GM19240 (cell line): ENCODE measurements around the gene IFITM1.
"Not testable (repeated sequence)": the region's sequence is repeated elsewhere in the genome, so short reads cannot be mapped to it uniquely, and the experiment has no call there.

ENCODE experiments used
- DNase-seq: peaks from one replicate; pipeline ENCODE4 v3.0.0; 2011; ENCODE audit warnings: low spot score; ENCODE audit not compliant: insufficient read length

Gene IFITM1

DNA sequence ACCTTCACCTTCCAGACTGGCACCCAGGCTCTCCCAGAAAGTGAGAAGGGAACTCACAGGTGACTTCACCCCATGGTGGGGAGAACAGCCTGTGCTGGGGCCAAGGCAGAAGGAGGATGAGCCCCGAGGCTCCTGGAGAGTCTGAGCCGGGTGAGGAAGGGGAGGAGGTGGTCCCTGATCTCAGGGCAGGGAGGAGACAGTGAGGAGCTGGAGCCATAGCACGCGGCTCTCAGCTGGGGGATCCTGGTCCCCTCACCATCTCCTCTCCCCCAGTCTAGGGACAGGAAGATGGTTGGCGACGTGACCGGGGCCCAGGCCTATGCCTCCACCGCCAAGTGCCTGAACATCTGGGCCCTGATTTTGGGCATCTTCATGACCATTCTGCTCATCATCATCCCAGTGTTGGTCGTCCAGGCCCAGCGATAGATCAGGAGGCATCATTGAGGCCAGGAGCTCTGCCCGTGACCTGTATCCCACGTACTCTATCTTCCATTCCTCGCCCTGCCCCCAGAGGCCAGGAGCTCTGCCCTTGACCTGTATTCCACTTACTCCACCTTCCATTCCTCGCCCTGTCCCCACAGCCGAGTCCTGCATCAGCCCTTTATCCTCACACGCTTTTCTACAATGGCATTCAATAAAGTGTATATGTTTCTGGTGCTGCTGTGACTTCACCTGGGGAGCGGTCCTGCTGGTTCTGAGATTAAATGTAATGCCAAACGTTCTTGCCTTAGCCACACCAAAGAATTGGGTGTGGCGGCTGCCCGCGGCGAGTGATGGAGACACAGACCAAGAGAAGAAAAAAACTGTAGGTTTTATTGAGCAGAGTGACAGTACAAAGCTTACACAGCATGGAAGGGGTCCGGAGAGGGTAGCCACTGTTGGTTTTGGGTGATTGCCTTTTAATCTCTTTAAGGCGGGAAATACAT is 4.8 kb upstream of the IFITM1 start:
- not testable (repeated sequence) for DNase-seq

GRCh38 chr11:309979-310572 is 3.8 kb upstream of the IFITM1 start:
- DNase-seq: not testable (repeated sequence)

GRCh38 chr11:311013-311748 is 2.7 kb upstream of the IFITM1 start:
- DNase-seq: not testable (repeated sequence)

DNA sequence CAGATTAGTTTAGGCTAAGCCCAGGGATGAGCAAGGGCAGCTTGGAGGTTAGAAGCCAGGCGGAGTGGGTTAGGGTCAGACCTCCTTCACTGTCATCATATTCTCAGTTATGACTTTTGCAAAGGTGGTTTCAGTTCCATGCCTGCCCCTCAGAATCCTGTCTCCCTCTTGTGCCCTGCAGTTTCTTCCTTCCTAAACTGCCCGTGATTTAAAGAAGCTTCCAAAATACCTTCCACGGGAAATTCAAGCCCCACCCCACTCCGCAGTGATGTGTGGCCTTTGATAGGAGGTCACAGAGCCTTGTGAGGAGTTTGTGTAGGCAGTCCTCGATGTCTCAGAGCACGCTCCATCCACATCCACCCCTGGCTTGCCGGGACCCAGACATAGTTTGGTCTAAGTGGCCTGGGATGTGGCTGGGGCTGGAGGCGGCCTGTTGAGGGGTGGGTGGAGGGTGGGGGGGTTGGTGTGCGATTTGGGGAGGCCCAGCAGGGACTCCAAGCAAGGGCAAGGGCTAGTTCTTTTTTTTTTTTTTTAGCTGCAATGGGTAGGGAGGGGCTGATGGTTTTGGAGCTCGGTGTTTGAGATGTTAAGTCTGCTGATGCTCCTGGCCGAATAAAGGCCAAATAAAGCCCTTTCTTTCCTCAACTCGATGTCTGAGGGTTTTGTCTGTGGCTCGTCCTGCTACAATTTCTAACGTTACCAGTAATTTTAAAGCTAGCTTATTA is 1.6 kb upstream of the IFITM1 start:
- no peak for DNase-seq

DNA sequence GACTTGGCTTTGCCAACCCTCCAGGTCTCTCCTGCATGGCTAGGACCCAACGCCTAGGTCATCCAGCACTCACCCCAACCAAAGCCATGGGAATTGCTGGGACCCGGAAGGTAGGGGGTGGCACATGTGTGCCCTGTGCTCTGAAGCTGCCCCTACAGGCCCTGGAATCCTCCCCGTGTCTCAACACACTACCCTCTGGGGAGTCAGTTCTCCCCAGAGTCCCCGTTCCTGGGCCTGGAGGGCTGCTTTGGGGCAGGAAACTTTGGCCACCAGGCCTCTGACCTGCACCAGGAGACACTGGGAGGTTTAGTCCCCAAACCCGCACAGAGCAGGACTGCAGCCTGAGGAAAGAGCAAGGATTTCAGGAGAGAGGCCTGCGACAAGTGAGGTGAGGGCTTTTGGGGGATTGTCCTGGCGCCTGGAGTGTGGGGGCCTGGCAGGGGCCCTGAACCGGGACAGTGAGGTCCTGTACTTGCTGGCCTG is 495 bp upstream of the IFITM1 start:
- no peak for DNase-seq

GRCh38 chr11:314554-314875 is 675 bp downstream of the IFITM1 start:
- DNase-seq: not testable (repeated sequence)

GRCh38 chr11:315051-315481 is 1.2 kb downstream of the IFITM1 start:
- no peak for DNase-seq

DNA sequence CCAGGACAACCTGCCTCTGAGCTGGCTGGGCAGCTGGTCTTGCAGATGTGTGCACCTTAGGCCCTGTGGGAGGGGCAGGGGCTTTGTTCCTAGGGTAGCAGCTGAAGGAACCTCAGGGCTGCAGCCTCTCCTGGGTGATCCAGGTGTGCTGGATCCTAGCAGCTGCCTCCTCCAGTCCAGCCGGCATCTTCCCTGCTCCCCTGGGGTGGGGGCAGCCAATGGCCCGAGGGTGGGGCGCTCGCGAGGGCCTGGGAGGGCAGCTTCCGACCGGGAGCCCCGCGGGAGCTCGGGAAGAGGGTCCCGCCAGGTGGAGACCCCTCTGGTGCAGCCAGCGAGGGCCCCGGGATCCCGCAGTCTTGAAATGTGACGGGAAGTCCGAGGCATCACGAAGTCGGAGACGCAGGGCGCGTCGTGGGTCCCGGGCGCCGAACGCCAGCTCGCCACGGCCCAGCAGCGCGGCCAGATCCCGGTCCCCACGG is 1.7 kb downstream of the IFITM1 start:
- no peak for DNase-seq

DNA sequence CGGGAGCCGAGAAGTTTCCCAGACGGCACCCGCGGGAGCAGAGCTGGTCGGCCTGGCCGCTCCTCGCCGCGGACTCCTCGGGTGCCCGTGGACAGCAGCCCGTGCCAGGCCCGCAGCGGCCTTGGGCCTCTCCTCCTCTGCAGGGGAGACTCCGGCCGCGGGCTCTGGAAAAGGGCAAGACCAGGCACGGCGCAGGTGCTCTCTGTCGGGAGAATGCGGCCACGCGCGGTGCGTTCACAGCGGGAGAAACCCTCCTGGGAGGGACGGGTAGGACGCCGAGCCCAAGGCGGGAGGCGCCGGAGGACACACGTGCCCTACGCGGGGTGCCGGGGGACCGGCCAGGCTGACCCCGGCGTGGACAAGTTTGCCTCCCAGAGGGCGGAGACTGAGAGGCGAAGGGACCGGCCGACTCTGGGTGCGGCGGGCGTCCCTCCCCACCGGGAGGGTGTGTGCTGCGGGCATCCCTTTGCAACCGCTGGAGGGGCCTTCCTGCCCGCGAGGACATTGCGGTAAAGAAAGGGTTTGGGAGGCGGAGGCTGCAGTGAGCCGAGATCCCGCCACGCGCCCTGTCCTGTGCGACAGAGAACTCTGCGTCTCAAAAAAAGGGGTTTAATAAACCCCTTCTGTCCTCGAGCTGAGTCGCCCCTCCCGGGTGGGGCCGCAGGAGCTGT is 2.3 kb downstream of the IFITM1 start:
- DNase-seq: no peak

GRCh38 chr11:316891-317301 is 3.1 kb downstream of the IFITM1 start:
- DNase-seq: no peak

- DNase-seq: not testable (repeated sequence)
Measured at GRCh38 chr11:317668-318404, 4.0 kb downstream of the IFITM1 start.

DNA sequence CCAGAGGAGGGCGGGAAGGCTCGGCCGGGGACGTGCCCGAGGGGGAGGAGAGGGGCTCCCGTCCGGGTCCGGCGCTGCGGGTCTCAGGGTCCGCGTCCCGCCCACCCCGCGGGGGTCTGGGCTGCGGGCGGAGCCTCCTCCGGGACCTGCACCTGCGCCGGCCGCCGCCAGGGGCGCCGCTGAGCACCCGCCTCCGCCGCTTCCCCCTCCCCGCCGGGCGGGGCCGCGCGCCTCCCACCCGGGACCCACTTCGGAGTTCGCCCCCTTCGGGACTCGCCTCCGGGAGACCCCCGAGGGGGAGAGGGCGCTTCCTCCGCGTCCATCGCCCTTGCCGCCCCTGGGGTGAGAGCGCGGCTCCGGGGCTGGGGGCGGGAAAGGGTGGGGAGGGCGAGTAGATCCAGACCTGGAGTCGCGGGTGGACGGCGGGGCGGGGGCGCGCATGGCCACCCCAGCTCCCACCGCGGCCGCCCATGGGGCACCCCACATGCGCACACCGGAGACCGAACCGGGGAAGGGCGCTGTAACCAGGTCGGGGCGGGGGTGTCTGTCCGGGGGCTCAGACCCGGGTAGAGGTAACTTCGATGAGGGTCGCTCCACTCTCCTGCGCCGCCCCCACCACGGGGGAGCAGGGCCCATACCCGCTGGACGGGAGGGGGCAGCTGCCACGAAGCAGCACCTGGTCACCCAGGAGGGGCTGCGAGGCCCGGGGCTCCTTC is 4.7 kb downstream of the IFITM1 start:
- DNase-seq: not testable (repeated sequence)

DNA sequence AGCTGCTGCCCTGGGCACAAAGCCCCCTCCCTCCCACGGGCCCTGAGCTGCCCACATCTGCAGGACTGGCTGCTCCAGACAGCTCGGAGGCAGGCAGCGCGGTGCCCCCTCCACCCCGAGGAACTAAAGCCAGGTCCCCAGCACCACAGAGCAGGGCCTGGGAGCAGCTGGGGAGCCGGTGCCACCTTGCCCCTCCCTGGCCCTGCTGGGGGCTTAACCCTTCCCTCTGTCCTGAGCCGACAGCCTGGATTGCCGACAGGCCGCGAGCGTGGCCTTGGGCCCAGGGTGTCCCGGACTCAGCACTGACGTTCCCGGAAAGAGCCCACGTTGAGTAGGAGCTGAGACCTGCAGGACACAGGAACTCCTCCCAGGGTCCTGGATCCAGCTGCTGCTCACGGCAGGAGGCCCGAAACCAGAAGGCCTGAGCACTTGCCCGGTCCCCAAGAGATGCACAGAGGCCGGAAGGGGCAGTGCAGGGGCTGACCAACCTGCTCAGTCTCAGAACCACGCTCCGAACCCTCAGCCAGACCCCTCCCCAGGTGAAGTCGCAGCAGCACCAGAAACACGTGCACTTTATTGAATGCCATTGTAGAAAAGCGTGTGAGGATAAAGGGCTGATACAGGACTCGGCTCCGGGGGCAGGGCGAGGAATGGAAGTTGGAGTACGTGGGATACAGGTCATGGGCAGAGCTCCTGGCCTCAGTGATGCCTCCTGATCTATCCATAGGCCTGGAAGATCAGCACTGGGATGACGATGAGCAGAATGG is 5.5 kb downstream of the IFITM1 start:
- not testable (repeated sequence) for DNase-seq

- DNase-seq: not testable (repeated sequence)
Measured at GRCh38 chr11:319888-320273, 6.0 kb downstream of the IFITM1 start.

DNA sequence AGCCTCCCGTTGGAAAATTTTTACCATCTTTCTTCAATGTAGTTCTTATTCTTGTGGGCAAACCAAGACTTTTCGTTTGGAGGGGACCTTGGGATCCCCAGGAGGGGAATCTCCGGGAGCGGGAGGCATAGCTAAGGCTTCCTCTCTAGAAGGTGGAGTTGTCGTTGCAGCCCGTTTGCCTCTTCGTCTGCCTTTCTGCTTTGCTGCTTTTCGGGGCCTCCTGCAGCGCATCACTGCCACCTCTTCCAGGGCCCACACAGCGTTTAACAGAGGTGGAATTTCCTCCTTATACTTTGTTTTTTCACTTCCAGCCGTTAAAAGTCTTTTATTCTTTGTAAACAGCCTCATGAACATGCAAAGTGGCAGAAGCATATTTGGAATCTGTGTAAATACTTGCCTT is 10.3 kb downstream of the IFITM1 start:
- DNase-seq: no peak

DNA sequence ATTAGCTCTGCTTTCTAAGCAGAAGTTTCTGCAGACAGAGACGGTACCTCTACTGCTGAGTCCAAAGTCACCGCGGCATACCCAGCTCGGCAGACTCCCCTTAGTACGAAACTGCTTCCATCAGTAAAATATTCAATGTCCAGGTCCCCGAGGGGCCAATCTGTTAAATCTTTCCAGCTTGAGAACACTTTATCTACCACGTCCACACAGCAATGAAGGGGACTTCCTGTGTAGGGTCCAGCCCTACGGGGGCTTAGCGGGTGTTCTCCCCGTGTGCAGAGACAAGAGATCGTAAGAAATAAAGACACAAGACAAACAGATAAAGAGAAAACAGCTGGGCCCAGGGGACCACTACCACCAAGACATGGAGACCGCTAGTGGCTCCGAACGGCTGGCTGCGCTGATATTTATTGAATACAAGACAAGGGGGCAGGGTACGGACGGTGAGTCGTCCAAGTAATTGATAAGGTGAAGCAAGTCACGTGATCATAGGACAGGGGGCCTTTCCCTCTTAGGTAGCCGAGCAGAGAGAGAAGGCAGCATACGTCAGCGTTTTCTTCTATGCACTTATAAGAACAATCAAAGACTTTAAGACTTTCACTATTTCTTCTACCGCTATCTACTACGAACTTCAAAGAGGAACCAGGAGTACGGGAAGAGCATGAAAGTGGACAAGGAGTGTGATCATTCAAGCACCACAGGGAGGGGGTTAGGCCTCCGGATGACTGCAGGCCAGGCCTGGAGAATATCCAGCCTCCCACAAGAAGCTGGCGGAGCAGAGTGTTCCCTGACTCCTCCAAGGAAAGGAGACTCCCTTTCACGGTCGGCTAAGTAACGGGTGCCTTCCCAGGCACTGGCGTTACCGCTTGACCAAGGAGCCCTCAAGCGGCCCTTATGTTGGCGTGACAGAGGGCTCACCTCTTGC is 11.0 kb downstream of the IFITM1 start:
- DNase-seq: not testable (repeated sequence)

DNA sequence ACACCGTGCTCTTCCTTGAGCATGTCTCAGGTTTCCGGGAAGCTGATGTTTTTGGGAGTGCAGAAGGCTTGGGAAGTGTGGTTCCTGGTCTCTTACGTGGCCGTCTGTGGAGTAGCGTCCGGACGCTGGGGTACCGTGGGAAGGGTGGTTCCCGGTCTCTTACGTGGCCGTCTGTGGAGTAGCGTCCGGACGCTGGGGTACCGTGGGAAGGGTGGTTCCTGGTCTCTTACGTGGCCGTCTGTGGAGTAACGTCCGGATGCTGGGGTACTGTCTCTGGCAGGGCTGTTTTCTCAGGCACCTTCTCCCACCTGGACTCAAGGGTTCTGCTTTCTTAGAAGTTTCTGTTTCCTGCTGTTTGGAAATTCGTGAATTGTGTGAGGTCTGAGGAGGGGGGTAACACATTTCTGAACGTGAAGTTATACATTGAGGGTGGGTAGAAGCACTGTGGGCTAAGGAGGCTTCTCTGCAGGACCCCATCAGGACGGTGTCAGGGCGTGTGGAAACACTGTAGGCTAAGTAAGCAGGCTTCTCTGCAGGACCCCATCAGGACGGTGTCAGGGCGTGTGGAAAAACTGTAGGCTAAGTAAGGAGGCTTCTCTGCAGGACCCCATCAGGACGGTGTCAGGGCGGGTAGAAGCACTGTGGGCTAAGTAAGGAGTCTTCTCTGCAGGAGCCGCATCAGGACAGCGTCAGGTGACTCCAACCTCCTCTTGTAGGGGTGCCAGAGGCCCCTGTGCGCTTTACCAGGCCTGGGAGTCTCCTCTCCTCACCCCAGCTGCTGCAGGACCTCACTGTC is 12.2 kb downstream of the IFITM1 start:
- no peak for DNase-seq
